ENCODE results near the gene SWSAP1.

Gene SWSAP1

GRCh38 chr19:11416346-11417052 lies 42.0 kb downstream of the SWSAP1 start:
- DNase-seq: no peak

GRCh38 chr19:11418094-11418548 lies 43.7 kb downstream of the SWSAP1 start:
- DNase-seq: no peak

GRCh38 chr19:11418549-11419506 lies 44.4 kb downstream of the SWSAP1 start, which contains the start of gene RGL3:
Gene RGL3 (minus strand): TSS chr19:11419314. CDS start chr19:11419278, 36 bp downstream.
- peak in 1 of 2 experiments; percentile 61 for DNase-seq

- DNase-seq: peak in 1 of 2 experiments; percentile 21
Observed at GRCh38 chr19:11420429-11421370, 46.2 kb downstream of the SWSAP1 start.

GRCh38 chr19:11421371-11422098 lies 47.1 kb downstream of the SWSAP1 start:
- peak; percentile 37 to 39 for DNase-seq

GRCh38 chr19:11422163-11423065 lies 47.9 kb downstream of the SWSAP1 start:
- DNase-seq: peak in 1 of 2 experiments; percentile 22

GRCh38 chr19:11423164-11423790 lies 48.8 kb downstream of the SWSAP1 start:
- DNase-seq: no peak

GRCh38 chr19:11423791-11424181 lies 49.3 kb downstream of the SWSAP1 start:
- no peak for DNase-seq
